Measurements from ENCODE around the gene PCED1B.
"Not testable (repeated sequence)": the region's sequence is repeated elsewhere in the genome, so short reads cannot be mapped to it uniquely, and the experiment has no call there.

PCED1B gene

GRCh38 chr12:47079468-47079980 is at the start of gene PCED1B, which contains the start of gene AMIGO2:
TSS of gene PCED1B (plus strand) at chr12:47079621. CDS start at chr12:47235064, 155,443 bp downstream.
TSS of gene AMIGO2 (minus strand) at chr12:47079959. CDS start at chr12:47079002, 957 bp downstream.
- DNase-seq = peak; percentile 68

GRCh38 chr12:47029903-47030302 is 49.5 kb upstream of the PCED1B start:
- no peak for DNase-seq

- DNase-seq = no peak
Measured at GRCh38 chr12:47032644-47033043, 46.8 kb upstream of the PCED1B start.

- DNase-seq = no peak
Measured at GRCh38 chr12:47033081-47033480, 46.3 kb upstream of the PCED1B start.

GRCh38 chr12:47033789-47034555 is 45.4 kb upstream of the PCED1B start:
- DNase-seq = no peak

- no peak for DNase-seq
Measured at GRCh38 chr12:47034661-47035060, 44.8 kb upstream of the PCED1B start.

- no peak for DNase-seq
Measured at GRCh38 chr12:47035484-47035883, 43.9 kb upstream of the PCED1B start.

- no peak for DNase-seq
Measured at GRCh38 chr12:47038270-47038748, 41.1 kb upstream of the PCED1B start.

- DNase-seq = no peak
Measured at GRCh38 chr12:47039079-47039478, 40.3 kb upstream of the PCED1B start.

- no peak for DNase-seq
Measured at GRCh38 chr12:47039756-47040155, 39.7 kb upstream of the PCED1B start.

GRCh38 chr12:47041327-47041726 is 38.1 kb upstream of the PCED1B start:
- no peak for DNase-seq

- no peak for DNase-seq
Measured at GRCh38 chr12:47048541-47048940, 30.9 kb upstream of the PCED1B start.

GRCh38 chr12:47051291-47051690 is 28.1 kb upstream of the PCED1B start:
- DNase-seq = not testable (repeated sequence)

- DNase-seq = no peak
Measured at GRCh38 chr12:47052274-47052673, 27.1 kb upstream of the PCED1B start.

- DNase-seq = no peak
Measured at GRCh38 chr12:47053961-47054360, 25.5 kb upstream of the PCED1B start.

- DNase-seq = no peak
Measured at GRCh38 chr12:47054659-47055058, 24.8 kb upstream of the PCED1B start.

GRCh38 chr12:47055856-47056255 is 23.6 kb upstream of the PCED1B start:
- DNase-seq = not testable (repeated sequence)

GRCh38 chr12:47056944-47057343 is 22.5 kb upstream of the PCED1B start:
- not testable (repeated sequence) for DNase-seq

GRCh38 chr12:47058640-47059039 is 20.8 kb upstream of the PCED1B start:
- DNase-seq = not testable (repeated sequence)

- no peak for DNase-seq
Measured at GRCh38 chr12:47065546-47065945, 13.9 kb upstream of the PCED1B start.

- no peak for DNase-seq
Measured at GRCh38 chr12:47066278-47067025, 13.0 kb upstream of the PCED1B start.

GRCh38 chr12:47067176-47067575 is 12.2 kb upstream of the PCED1B start:
- no peak for DNase-seq

- no peak for DNase-seq
Measured at GRCh38 chr12:47067771-47068431, 11.5 kb upstream of the PCED1B start.

Measured in femur (tissue), 1 donor.